Endometrium (tissue), 2 donors: ENCODE measurements around the gene FAM117B.

ENCODE experiments used
- FAIRE-seq: peaks from 2 replicates; lab custom pipeline; 2012; peaks lifted over from hg19 to GRCh38; lab: Jason Lieb, UNC
- donor health status: control.
- donor health status: control.

FAM117B gene

DNA sequence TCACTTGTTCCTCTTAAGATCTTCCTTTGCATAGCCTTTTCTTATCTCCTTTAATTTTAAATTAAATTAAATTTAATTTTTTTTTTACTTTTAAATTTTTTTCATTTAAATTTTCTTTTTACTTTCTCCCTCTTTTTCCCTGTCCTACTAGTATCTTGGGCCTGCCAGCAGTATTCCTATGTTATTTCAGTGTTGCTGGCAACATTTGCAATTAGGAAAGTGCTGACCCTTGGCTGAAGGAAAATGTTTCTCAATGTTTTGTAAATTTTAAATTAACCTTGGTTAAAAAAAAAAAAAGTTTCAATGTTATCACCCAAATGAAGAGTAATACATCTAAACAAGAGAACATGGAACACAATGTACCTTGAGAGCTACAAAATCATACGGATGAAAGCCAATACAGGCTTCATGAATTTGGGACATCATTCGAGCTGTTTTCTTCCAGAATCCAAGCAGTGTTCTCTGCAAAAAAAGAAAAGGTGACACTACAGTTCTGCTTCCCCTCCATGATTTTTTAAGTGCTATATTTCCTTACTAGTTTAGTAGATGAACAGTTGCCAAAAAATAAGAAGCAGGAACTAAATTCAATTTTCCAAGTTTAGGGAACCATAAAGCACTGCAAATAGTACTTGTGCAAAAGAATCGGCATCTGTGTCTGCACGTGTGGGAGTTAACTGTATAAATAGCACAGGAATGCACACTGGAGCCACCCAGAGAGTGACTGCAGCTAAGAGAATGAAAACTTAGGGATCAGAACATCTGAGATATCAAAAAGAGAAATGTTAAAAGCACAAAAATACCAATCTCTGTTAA is 181.0 kb downstream of the FAM117B start:
- peak; percentile 94 for FAIRE-seq

DNA sequence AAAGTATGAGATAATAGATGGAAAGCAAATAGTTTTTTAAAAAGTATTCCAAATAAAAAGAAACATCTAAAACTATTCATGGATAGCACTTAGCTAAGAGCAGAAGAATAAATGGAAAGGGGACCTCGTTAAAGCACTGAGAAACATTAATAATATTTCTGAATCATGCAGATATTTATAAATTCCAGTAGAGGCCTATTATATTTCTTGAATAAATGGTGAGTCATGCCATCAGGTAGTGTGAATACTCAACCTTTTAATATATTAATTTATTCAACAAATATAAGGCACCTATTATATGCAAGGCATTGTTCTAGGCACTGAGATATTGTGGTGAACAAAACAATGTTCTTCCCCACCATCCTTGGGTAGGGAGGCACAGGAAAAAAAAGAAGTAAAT is 183.0 kb downstream of the FAM117B start:
- no peak for FAIRE-seq

DNA sequence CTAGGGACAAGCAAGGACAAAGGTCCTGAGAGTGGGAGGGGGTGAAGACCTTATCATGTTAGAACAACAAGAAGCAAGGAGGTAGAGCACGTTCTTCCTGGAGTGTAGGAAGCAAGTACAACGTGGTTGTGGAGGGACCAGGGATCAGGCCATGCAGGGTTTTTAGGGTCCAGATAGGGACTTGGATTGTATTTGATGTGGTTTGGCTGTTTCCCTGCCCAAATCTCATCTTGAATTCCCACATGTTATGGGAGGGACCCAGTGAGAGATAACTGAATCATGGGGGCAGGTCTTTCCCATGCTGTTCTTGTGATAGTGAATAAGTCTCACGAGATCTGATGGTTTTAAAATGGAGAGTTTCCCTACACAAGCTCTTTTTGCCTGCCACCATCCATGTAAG is 183.6 kb downstream of the FAM117B start:
- no peak for FAIRE-seq
